Esophagus muscularis mucosa (tissue), 3 donors: Measurements from ENCODE around the gene FBLIM1.

ENCODE experiments used
- POLR2A ChIP-seq: fragments of 450-650 bp; IDR thresholded peaks from one replicate; pipeline ENCODE4 v1.6.1; 2017; ENCODE audit warnings: antibody characterized with exemption, moderate library complexity, mild to moderate bottlenecking, low read depth
- POLR2AphosphoS5 ChIP-seq, 2 donors: sonication (generic); formaldehyde crosslinking; IDR thresholded peaks; one replicate each; pipeline ENCODE4 v1.6.1; 2017; ENCODE audit warnings: antibody characterized with exemption in 2 of 2
- TF ChIP-seq, protein P1 (sequence below), 3 experiments: fragments of 200-600 bp in 2 of 3; fragments of 450-650 bp in 1 of 3; sonication (generic) in 2 of 3; IDR thresholded peaks; one replicate each; pipeline ENCODE4 v1.5.1; 2017 to 2019; ENCODE audit warnings: antibody characterized with exemption in 3 of 3, mild to moderate bottlenecking in 2 of 3, moderate library complexity in 1 of 3

DNA sequence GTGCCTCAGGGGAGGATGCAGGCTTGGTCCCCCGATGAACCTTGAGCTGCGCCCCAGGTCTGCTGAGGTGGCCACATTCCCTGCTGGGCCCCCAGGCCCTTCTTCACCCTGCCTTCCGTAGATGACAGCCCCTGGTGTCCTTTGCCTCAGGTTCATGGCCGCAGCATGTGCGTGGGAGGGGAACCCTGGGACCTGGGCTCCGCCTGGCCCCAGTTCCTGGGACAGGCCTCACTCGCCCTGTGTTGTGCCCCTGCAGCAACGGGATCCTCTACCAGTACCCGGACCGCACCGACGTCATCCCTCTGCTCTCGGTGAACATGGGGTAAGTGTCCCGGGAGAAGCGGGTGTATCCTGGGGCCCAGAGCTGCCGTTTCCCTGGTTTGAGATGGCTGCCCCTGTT, 27.7 kb upstream of the FBLIM1 start:
- TF ChIP-seq, protein P1, sequence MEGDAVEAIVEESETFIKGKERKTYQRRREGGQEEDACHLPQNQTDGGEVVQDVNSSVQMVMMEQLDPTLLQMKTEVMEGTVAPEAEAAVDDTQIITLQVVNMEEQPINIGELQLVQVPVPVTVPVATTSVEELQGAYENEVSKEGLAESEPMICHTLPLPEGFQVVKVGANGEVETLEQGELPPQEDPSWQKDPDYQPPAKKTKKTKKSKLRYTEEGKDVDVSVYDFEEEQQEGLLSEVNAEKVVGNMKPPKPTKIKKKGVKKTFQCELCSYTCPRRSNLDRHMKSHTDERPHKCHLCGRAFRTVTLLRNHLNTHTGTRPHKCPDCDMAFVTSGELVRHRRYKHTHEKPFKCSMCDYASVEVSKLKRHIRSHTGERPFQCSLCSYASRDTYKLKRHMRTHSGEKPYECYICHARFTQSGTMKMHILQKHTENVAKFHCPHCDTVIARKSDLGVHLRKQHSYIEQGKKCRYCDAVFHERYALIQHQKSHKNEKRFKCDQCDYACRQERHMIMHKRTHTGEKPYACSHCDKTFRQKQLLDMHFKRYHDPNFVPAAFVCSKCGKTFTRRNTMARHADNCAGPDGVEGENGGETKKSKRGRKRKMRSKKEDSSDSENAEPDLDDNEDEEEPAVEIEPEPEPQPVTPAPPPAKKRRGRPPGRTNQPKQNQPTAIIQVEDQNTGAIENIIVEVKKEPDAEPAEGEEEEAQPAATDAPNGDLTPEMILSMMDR (IDR thresholded peaks at IDR 0.05), result no peak
- TF ChIP-seq POLR2A (no peak), POLR2AphosphoS5 (IDR thresholded peaks at IDR 0.05) (no peak)
